Stimulated activated naive CD4-positive, alpha-beta T cell treated with Interleukin-2 at 50 U/mL for 16 hours (primary cell): ENCODE results near the gene UCP3.

Source experiments
- DNase-seq: peaks from one replicate; lab custom pipeline; 2025; lab: John Stamatoyannopoulos, UW

UCP3 gene

DNA sequence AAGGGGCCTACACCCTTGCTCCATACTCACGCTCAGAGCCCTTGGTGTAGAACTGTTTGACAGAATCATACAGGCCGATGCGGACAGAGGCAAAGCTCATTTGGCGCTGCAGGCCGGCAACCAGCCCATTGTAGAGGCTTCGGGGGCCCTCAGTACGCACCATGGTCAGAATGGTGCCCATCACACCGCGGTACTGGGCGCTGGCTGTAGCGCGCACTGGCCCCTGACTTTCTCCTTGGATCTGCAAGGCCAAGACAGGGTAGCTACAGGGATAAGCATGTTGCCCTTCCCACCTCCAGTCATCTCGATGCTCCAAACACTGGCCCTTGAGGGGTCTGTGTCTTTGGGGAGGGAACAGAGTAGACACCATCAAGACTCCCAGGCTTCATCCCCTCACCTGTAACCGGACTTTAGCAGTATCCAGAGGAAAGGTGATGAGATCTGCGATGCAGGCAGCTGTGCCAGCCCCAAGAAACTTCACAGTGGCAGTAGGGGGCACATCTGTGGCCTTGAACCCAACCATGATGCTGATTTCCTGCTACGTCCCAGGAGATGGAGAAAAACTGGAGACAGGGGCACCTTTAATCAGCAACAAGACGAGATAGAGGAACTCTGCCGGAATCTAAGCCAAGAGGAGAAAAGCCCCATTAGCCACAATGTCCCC lies 30.9 kb downstream of the UCP3 start:
- no peak for DNase-seq

- no peak for DNase-seq
Measured at GRCh38 chr11:73976451-73977151, 32.3 kb downstream of the UCP3 start.

DNA sequence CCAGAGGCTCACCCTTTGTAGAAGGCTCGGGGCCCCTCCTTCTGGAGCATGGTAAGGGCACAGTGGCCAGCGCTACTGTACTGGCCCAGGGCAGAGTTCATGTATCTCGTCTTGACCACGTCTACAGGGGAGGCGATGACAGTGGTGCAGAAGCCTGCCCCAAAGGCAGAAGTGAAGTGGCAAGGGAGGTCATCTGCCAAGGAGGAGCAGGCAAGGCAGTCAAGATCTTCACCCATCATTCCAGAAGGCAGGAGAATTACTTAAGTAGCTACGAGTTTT lies 33.5 kb downstream of the UCP3 start:
- no peak for DNase-seq

- DNase-seq: no peak
Measured at GRCh38 chr11:73974604-73975478, 34.0 kb downstream of the UCP3 start.

DNA sequence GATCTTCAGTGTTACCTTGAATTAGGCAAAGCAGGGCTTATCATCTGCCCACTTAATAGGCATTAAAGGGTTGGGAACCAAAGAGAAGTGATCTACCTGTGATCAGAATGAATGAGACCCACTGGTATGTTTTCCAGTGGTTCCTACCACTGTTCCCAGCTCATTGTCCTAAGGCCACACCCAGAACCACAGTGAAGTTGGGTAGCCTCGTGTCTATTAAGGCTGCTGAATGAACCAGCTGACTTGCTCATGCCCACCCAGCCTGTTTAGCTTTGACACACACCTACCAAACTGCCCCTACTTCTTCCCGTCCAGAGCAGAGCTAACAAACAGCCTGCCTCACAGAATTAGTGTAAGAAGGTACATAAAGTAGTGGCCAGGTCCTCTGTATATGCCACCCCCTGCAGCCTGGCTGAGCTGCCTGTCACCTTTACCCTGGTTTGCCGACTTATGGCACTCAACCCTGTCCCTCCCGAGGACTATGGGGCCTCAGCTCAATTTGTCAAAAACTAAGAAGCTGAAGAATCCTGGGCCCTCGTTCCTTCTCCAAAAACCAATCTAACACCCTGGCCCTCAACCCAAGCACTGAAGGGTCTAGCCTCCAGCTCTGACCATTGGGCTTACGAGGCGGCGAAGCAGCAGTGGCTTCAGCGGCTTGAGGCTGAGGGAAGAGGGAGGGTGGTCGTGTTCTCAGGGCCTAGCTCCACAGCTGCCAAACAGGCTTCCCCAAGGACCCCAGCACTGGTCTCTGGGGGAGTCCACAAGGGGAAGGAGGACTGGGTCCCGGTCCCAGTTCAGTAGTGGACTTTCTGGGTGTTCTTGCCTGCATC lies 36.0 kb downstream of the UCP3 start:
- DNase-seq: no peak

GRCh38 chr11:73972187-73972586 lies 36.7 kb downstream of the UCP3 start:
- DNase-seq: no peak

DNA sequence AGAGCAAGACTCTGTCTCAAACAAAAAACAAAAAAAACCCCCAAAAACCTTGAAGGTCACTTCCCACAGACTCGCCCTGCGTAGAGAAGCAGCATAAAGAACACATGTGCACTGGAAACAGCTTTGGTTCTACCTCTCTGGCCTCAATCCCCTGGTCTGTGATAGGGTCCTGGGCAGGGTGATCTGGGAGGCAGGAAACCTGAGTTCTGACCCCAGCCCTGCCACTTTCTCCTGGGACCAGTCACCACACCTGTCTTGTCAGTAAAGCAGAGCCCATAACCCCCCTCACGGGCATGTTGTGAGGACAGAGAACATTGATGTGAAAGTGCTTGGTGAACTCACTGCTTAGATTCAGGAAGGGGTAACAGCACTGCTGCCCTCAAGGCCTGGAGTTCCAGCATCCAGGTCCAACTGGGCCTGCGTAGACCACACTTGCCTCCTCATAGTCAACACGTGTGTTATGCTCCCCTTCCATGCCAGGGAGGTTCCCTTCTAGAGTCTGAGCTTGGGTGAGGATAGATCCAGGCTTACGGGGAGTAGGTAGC lies 37.6 kb downstream of the UCP3 start:
- DNase-seq: no peak

- no peak for DNase-seq
Measured at GRCh38 chr11:73969991-73970800, 38.7 kb downstream of the UCP3 start.

- DNase-seq: no peak
Measured at GRCh38 chr11:73969091-73969490, 39.8 kb downstream of the UCP3 start.

GRCh38 chr11:73968356-73968966 lies 40.4 kb downstream of the UCP3 start:
- DNase-seq: no peak

DNA sequence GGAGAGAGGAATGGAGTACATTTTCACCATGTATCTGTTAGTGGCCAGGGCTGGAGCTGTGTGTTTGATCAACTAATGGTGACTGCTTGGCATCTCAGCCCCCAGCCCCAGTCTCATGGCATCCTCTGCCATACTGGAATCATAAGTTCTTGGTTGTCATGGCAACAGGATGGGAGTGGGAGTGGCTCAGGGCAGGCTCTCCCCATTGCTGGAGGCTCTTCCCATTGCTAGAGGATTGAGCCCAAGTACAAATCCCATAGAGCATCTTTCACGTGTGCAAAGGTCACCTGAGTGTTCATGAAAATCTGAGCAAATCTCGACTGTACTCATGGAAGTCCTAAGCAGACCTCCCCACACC lies 43.1 kb downstream of the UCP3 start:
- DNase-seq: no peak

DNA sequence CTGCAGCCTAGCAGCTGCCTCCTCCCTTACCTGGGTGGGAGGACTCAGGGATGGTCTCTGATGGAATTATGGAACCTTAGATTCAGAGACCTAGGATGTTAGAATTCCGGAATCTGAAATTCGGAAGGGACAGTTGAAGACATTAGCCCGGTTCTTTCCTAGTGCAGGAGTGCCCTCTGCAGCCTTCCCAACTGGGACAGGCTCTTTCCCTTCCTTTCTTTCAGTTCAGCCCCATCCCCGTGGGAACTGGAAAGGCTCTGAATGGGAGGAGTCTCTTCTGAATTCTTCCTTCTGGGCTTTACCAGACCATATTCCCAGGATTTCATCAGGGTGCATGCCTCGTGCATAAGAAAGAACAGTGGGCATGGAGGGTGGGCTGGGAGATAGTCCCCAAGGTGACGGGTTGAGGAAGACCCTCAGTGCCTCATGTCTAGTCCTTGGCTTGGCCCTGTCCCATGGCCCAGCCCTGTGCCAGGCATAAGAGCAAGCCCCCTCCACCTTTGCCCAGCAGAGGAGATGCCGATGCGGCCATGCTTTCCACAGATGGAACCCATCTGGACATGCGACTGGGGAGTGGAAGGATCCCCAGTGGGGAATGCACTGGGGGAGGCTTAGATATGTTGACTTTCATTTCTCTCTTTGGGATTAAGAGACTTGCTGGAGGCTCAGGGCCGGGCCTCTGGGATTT lies 43.7 kb downstream of the UCP3 start:
- no peak for DNase-seq

DNA sequence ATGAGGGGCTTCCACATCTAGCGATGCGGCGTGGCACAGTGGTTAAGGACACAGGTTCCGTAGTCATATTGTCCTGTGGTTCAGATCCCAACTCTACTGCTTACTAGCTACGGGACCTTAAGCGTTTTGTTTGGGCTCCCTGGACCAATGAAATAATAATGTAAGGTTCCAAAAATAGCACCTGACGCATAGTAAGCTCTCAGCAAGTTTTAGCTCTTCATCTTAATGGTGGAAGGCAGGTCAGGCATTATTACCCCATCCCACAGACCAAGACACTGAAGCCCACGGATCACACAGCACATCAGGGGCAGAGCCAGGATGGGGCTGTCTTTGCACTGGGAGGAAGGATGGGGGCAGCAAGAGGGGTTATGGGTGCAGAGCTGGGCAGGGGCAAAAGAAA lies 45.0 kb downstream of the UCP3 start:
- DNase-seq: no peak

- no peak for DNase-seq
Measured at GRCh38 chr11:73962101-73962705, 46.7 kb downstream of the UCP3 start.

- DNase-seq: no peak
Measured at GRCh38 chr11:73961321-73961720, 47.6 kb downstream of the UCP3 start.

DNA sequence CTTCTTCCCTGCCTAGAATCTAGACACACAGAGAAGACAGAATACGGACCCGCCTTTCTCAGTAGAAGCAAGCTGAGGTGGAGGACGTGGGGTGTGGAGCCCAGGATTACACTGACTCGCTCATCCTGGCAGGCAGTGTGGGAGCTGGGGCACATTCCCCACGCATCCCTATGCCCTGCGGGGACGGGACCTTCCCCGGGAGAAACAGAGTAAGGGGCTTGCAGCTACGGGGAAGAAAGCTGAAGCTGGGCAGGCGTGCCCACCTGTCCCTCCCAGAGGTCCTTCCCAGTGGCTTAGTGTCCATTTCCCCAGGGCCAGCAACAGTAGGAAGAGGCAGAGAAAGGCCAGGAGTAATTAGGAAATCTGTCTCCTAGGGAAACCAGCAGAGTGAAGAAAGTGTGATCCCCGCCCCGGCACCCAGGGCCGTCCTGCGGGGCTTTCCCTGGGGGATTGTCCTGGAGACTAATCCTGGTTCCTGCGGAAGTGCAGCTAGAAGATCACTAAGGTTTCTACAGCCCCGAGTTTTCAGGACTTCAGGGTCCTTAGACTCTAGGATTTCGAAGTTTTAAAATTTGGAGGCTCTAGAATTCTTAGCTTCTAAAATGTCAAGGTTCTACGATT lies 50.3 kb downstream of the UCP3 start:
- no peak for DNase-seq

DNA sequence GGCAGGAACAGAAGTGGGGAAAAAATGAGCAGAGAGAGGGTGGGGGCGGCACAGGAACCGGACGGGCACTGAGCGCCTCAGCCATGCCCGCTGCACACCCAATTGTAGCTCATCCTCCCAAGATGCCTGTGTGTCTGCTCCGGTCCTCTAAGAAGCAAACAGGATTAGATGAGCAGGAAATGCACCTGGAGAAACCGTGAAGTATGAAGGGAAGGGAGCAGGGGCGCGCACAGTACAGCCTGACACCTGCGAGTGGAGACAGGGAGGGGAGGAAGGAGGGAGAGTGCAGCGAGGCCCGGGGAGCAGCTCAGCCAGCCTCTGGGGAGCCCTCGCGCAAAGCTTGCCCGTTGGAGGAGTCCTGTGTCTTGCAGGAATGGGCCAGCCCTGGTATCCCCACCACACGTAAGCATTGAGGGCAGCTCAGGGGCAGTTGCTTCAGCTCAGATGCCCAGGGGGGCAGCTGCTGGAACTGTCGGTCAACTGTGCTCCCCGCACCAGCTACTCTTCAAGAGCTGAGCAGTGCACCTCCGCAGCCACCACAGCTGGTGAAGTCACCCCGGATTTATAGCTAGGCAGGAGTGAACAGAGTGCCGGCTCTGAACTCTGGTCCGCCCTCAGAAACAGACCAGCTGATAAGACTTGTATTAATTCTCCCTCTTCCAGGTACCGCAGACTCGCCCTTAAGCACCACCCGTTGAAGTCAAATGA lies 51.1 kb downstream of the UCP3 start:
- no peak for DNase-seq

GRCh38 chr11:73956876-73957653 lies 51.8 kb downstream of the UCP3 start:
- DNase-seq: no peak
